Mucosa of descending colon (tissue), 3 donors: ENCODE data around the gene TSPEAR. TPM values are rescaled to one million over a fixed set of nuclear protein-coding genes. Genes with fewer than 3 reads are reported as not detected.

Experiments
- ATAC-seq: fragments of 200-7000 bp; cut with Tn5 transposase; one replicate; pipeline ENCODE4 v1.9.1; 2020; ENCODE audit warnings: mild to moderate bottlenecking, moderate library complexity
- DNase-seq, 3 donors: peaks; one replicate each; pipeline ENCODE4 v3.0.0-alpha.2; 2020
- H3K36me3 ChIP-seq: fragments of 200-600 bp; one replicate; pipeline ENCODE4 v1.8.0; 2021; ENCODE audit warnings: low read depth, mild to moderate bottlenecking
- H3K4me1 ChIP-seq: fragments of 200-600 bp; one replicate; pipeline ENCODE4 v1.8.0; 2021; ENCODE audit warnings: low read depth, mild to moderate bottlenecking
- H3K4me3 ChIP-seq: fragments of 200-600 bp; one replicate; pipeline ENCODE4 v1.8.0; 2021; ENCODE audit warnings: mild to moderate bottlenecking
- H3K9me3 ChIP-seq: fragments of 200-600 bp; one replicate; pipeline ENCODE4 v1.8.0; 2021; ENCODE audit warnings: mild to moderate bottlenecking
- CTCF ChIP-seq: fragments of 200-600 bp; IDR thresholded peaks from one replicate; pipeline ENCODE4 v1.8.0; 2022; ENCODE audit warnings: antibody characterized with exemption, mild to moderate bottlenecking
- intact Hi-C, 2 donors: fragments of 100-400 bp; cut with DNase I in 1 of 2; cut with micrococcal nuclease in 1 of 2; formaldehyde crosslinking; loops; one replicate each; pipeline versions ENCODE4 v1.11.0 to v1.11.1; 2022; cut with DNase I, micrococcal nuclease
- total RNA-seq, 3 donors: library from RNA; stranded (reverse); fragmentation: NEBNext Ultra II Directional in 2 of 3; extraction: Animal tissue kit (Norgen Biotek cat#: 25700) in 2 of 3; gene quantifications; one replicate each; pipeline versions ENCODE4 v1.2.1 to v1.2.4, GENCODE V29; 2021 to 2023
- donor health status: DM: no; HTN: no; CAD: no; lungs with moderate emphysema.
- donor health status: DM: no; HTN: no; CAD: no.
- donor health status: DM: no; HTN: yes; CAD: no.

Gene TSPEAR
- total RNA-seq, 3 donors from 2014 or later, result 0.28 TPM; not detected in 2

- no peak for ATAC-seq
- intact Hi-C loops, result no loop called here
Observed at GRCh38 chr21:44748621-44749020, 37.2 kb upstream of the TSPEAR start.

GRCh38 chr21:44742418-44743153 is 31.2 kb upstream of the TSPEAR start:
- intact Hi-C loops, result no loop called here
- DNase-seq (peak in 1 of 3 donors; percentile 19), ATAC-seq (no peak)
- TF ChIP-seq CTCF, result no peak
- H3K4me3 ChIP-seq, result no peak overlapping the region
- no peaks in the 10 kb centered on the region for H3K4me1 ChIP-seq
- H3K36me3 ChIP-seq, result no peaks in the 10 kb centered on the region
- H3K9me3 ChIP-seq, result peaks cover 9% of the 10 kb centered on the region

More at GRCh38 chr21:44748621-44749020, 37.2 kb upstream of the TSPEAR start:
- Histone ChIP-seq H3K9me3 (no peaks in the 10 kb centered on the region), H3K4me3 (no peak overlapping the region), H3K36me3 (no peaks in the 10 kb centered on the region), H3K4me1 (no peaks in the 10 kb centered on the region)
- DNase-seq, result no peak
- TF ChIP-seq CTCF, result no peak

GRCh38 chr21:44741921-44742320 is 30.5 kb upstream of the TSPEAR start:
- DNase-seq, result no peak
- peaks cover 10% of the 10 kb centered on the region for H3K9me3 ChIP-seq
- intact Hi-C loops, result no loop called here
- H3K4me1 ChIP-seq, result no peaks in the 10 kb centered on the region
- no peaks in the 10 kb centered on the region for H3K36me3 ChIP-seq
- no peak for TF ChIP-seq CTCF
- no peak for ATAC-seq
- no peak overlapping the region for H3K4me3 ChIP-seq

- no peak for TF ChIP-seq CTCF
- H3K9me3 ChIP-seq, result peaks cover 10% of the 10 kb centered on the region
- H3K4me3 ChIP-seq, result no peak overlapping the region
- intact Hi-C loops, result no loop called here
- no peaks in the 10 kb centered on the region for H3K36me3 ChIP-seq
- ATAC-seq, result no peak
- DNase-seq, result no peak
- H3K4me1 ChIP-seq, result no peaks in the 10 kb centered on the region
Observed at GRCh38 chr21:44740742-44741141, 29.4 kb upstream of the TSPEAR start.

- no peak for TF ChIP-seq CTCF
- intact Hi-C loops, result no loop called here
- Histone ChIP-seq H3K4me1 (no peaks in the 10 kb centered on the region), H3K4me3 (no peak overlapping the region), H3K9me3 (peaks cover 10% of the 10 kb centered on the region), H3K36me3 (no peaks in the 10 kb centered on the region)
- no peak for ATAC-seq
- DNase-seq, result no peak
Observed at GRCh38 chr21:44739316-44739715, 27.9 kb upstream of the TSPEAR start.

GRCh38 chr21:44738621-44739020 is 27.2 kb upstream of the TSPEAR start:
- ATAC-seq (no peak), DNase-seq (no peak)
- peaks cover 10% of the 10 kb centered on the region for H3K9me3 ChIP-seq
- no peak overlapping the region for H3K4me3 ChIP-seq
- no peak for TF ChIP-seq CTCF
- no peaks in the 10 kb centered on the region for H3K4me1 ChIP-seq
- no peaks in the 10 kb centered on the region for H3K36me3 ChIP-seq
- intact Hi-C loops, result no loop called here
